BJ (cell line): ENCODE results near the gene RPL11. TPM values are rescaled to one million over a fixed set of nuclear protein-coding genes. Genes with fewer than 3 reads are reported as not detected.
A peak's percentile ranks its signal among the peaks of the same experiment; 100 is the strongest.

ENCODE experiments used
- CTCF ChIA-PET: fragments of 350-600 bp; formaldehyde crosslinking; extraction: SDS; loops from one replicate; lab custom pipeline; 2021; ENCODE audit warnings: antibody characterized with exemption, inconsistent platforms; lab: Yijun Ruan, JAX
- POLR2A ChIA-PET: fragments of 300-600 bp; sonication (Branson Sonifier 250); formaldehyde crosslinking; extraction: SDS; loops from one replicate; lab custom pipeline; 2021; ENCODE audit warnings: antibody characterized with exemption; lab: Charles Lee
- DNase-seq: peaks from one replicate; pipeline ENCODE4 v3.0.0-alpha.2; 2011; ENCODE audit warnings: low read depth
- H3K27me3 ChIP-seq: 2 replicates; pipeline ENCODE4 v1.6.0; 2011; ENCODE audit warnings: low read length; ENCODE audit not compliant: control insufficient read depth, insufficient read depth
- H3K36me3 ChIP-seq: 2 replicates; pipeline ENCODE4 v1.5.1; 2011; ENCODE audit warnings: low read length; ENCODE audit not compliant: control insufficient read depth, insufficient read depth
- H3K4me3 ChIP-seq: 2 replicates; pipeline ENCODE4 v1.5.1; 2011; ENCODE audit warnings: low read depth, mild to moderate bottlenecking, control low read depth, low read length
- polyA plus RNA-seq: library from polyadenylated mRNA; depleted of rRNA; stranded (reverse); fragments of >200 nt; gene quantifications from 2 replicates; pipeline ENCODE4 v1.2.3, GENCODE V29; 2011
- TF ChIP-seq, protein P1 (sequence below): IDR thresholded peaks from 2 replicates; pipeline ENCODE4 v1.5.1; 2011; ENCODE audit warnings: low read depth, mild to moderate bottlenecking, control low read depth, inconsistent platforms, low read length, moderate library complexity; ENCODE audit not compliant: insufficient read depth

The RPL11 gene
- polyA plus RNA-seq, 1 experiment = 1,288 TPM

DNA sequence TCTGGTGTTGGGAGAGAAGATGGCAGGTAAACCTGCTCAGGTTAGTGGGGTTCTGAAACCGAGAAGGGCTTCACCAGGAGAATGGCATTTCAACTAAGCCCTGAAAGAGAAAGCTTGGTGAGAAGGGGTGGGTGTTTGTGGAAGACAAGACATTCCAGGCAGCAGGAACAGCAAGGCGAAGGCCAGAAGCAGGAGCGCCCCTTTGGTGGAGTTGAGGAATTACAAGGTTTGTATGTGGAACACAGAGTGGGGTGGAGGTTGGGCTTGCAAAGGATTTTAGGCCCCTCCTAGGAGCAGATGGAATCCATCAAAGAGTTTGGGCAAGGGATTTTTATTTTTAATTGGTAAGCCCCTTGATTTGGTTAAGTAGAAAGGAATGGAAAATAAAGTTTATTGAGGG, 26.9 kb downstream of the RPL11 start:
- DNase-seq = no peak
- TF ChIP-seq, protein P1, sequence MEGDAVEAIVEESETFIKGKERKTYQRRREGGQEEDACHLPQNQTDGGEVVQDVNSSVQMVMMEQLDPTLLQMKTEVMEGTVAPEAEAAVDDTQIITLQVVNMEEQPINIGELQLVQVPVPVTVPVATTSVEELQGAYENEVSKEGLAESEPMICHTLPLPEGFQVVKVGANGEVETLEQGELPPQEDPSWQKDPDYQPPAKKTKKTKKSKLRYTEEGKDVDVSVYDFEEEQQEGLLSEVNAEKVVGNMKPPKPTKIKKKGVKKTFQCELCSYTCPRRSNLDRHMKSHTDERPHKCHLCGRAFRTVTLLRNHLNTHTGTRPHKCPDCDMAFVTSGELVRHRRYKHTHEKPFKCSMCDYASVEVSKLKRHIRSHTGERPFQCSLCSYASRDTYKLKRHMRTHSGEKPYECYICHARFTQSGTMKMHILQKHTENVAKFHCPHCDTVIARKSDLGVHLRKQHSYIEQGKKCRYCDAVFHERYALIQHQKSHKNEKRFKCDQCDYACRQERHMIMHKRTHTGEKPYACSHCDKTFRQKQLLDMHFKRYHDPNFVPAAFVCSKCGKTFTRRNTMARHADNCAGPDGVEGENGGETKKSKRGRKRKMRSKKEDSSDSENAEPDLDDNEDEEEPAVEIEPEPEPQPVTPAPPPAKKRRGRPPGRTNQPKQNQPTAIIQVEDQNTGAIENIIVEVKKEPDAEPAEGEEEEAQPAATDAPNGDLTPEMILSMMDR = peak; percentile 55
- ChIA-PET POLR2A (no interaction called here), CTCF (interaction anchor here (1.2 to 1.6 kb wide), 3 partner anchors 9 to 28 kb away, joined by 3 to 5 read pairs (median 3); no protein-coding TSS in a partner anchor)
- Histone ChIP-seq H3K36me3 (peaks cover 4% of the 10 kb centered on the region), H3K27me3 (no peaks in the 10 kb centered on the region), H3K4me3 (no peak overlapping the region)

DNA sequence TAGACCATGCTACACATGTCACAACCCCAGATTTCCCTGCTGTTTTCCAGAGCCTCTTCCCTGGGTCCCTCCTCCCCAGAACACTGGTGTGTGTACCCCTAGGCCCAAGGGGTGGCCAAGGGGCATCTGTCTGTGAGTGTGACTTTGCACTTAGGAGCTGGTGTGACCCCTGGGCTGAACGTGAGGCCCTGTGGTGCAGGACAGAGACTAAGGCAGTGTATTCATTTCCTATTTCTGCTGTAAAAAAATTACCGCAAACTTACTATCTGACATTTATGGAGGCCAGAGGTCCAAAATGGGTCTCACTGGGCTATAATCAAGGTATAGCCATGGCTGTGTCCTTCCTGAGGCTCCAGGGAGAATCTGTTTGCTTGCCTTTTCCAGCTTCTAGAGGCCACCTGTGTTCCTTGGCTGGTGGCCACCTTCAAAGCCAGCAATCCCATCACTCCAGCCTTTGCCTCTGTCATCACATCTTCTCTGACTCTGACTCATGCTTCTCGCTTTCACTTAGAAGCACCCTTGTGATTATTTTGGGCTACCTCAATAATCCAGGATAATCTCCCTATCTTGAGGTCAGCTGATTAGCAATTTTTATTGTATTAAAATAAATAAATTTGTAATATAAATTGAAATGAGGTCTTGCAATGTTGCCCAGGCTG, 27.7 kb downstream of the RPL11 start:
- Histone ChIP-seq H3K27me3 (no peaks in the 10 kb centered on the region), H3K4me3 (no peak overlapping the region), H3K36me3 (peaks cover 4% of the 10 kb centered on the region)
- ChIA-PET CTCF (interaction anchor here (1.2 to 1.6 kb wide), 3 partner anchors 8 to 28 kb away, joined by 3 to 5 read pairs (median 3); no protein-coding TSS in a partner anchor), POLR2A (no interaction called here)
- no peak for DNase-seq
- TF ChIP-seq, protein P1 = no peak

DNA sequence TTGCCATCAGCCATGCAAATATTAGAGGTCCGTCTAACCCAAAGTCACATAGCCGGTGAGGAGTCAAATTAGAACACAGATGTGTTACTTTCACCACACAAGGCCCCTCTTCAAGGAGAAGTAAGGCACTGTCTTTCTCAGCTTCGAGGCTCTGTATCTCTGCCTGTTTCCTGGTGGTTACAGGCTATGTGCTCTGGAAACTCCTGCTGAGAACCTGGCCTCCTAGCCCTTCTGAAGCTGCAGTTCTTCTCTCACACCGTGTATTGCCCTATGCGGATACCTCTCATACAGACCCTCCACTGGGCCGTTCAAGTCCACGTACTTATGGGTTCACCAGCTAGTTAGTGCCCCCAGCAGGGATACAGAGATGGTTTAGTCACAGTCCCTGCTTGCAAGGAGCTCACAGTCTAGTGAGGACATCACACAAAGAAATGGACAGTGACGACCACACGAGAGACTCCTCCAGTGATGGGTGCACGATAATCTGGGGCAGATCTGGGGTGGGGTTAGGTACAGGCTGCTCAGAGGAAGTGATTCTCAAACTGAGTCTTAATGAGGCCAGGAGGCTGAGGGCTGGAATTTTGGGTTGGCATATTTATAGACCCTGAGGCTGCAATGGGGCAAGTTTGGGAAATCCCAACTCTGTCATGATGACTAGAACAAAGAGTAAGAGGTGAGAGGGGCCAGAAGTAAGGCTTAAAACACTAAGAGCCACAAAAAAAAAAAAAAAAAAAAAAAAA, 28.8 kb downstream of the RPL11 start:
- H3K27me3 ChIP-seq = no peaks in the 10 kb centered on the region
- DNase-seq = no peak
- H3K4me3 ChIP-seq = no peak overlapping the region
- ChIA-PET CTCF (no interaction called here), POLR2A (no interaction called here)
- peaks cover 3% of the 10 kb centered on the region for H3K36me3 ChIP-seq
- TF ChIP-seq, protein P1 = no peak

DNA sequence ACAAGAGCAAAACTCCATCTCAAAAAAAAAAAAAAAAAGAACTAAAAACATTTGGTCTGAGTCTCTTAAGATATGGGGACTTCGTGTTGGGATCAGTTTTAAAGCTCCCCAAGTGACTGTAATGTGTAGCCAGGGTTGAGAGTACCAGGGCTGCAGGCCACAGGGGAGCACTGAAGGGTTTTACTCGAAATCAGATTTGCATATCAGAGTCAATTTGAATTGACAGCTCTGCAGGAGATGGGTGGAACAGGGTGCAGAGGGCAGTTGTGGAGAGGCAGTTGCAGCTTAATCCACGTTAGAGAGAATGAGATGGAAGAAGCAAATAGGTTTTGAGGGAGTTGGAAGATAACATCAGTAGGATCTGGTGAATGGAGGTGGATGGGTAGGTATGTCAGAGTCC, 31.0 kb downstream of the RPL11 start:
- Histone ChIP-seq H3K36me3 (peaks cover 1% of the 10 kb centered on the region), H3K4me3 (no peak overlapping the region), H3K27me3 (no peaks in the 10 kb centered on the region)
- TF ChIP-seq, protein P1 = no peak
- ChIA-PET POLR2A (no interaction called here), CTCF (interaction anchor here (1.1 kb wide), 1 partner anchor 21 kb away, joined by 3 read pairs; no protein-coding TSS in a partner anchor)
- DNase-seq = no peak

DNA sequence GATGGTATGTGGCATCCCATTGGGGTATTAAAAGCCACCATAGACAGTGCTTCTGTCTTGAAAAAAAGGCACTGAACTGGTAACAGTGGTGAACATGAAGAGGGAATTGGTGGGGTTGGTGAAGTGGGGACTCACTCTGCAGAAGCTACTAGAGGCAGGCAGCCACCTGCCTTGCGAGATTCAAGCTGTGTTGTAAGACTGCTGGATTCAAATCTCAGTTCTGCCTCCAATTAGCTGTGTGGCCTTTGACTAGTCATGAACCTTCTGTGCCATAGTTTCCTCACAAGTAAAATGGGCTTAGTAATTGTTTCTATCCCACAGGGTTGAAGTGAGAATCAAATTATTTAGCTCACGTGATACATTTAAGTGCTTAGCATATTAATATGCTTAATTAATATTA, 35.1 kb downstream of the RPL11 start:
- ChIA-PET CTCF (interaction anchor here (0.7 to 1.2 kb wide), 5 partner anchors 8 to 24 kb away, joined by 3 to 4 read pairs (median 3); no protein-coding TSS in a partner anchor), POLR2A (no interaction called here)
- TF ChIP-seq, protein P1 = no peak
- Histone ChIP-seq H3K27me3 (no peaks in the 10 kb centered on the region), H3K36me3 (no peaks in the 10 kb centered on the region; the same call in 1 of the 2 replicates), H3K4me3 (no peak overlapping the region)
- DNase-seq = no peak
